HG03095 (cell line): ENCODE results near the gene NSA2.
A peak's percentile ranks its signal among the peaks of the same experiment; 100 is the strongest.
"Not testable (repeated sequence)": the region's sequence is repeated elsewhere in the genome, so short reads cannot be mapped to it uniquely, and the experiment has no call there.

Experiments
- ATAC-seq: cut with Tn5 transposase; IDR thresholded peaks from one replicate; pipeline ENCODE4 v1.9.1; 2021; ENCODE audit warnings: moderate library complexity; ENCODE audit not compliant: unreplicated experiment

Gene NSA2

GRCh38 chr5:74766849-74767578, at the start of gene NSA2, which contains the start of gene GFM2:
TSS of gene NSA2 (plus strand) at chr5:74767249. CDS start at chr5:74767361, 112 bp downstream.
TSS of gene GFM2 (minus strand) at chr5:74767117. CDS start at chr5:74763742, 3,375 bp downstream.
- ATAC-seq: peak; percentile 89

GRCh38 chr5:74717596-74717995, 49.5 kb upstream of the NSA2 start:
- ATAC-seq: no peak

- ATAC-seq: no peak
These were observed 44.8 kb upstream of the NSA2 start for GRCh38 chr5:74722271-74722670.

DNA sequence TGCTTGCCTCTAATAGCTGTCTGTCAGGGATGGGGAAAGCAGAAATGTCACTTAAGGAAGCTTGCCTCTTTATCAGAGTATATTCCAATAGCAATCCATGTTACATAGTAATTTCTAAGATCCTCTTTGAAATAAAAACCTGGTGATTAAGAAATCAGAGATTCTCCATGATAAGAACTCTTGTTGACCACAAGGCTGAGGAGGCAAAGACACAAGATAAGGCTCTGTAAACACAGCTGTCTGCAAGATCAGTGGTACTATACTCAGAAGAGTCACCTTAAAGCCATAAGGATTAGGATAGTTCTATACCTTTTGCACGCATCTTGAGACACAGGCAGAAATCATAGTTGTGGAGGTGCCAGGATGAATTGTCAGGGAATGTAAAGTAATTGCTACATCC, 41.7 kb upstream of the NSA2 start:
- ATAC-seq: no peak

DNA sequence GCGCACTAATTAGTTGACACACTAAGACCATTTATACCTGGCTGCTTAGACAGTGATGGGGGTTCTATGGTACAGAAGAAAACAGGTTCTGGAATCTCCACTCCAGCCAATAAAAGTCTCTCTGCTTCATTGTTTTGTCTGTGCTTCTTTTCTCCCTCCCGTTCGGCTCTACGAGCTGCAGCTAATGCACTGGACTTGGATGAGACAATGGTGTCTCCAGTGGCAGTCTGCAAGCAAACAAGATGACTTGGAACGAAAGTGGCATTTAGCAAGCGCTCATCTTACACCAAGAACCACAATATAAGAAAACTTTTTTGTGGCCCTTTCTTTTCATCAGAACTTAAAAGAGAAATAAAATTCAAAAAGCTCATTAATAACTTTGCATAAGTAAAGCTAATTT, 30.3 kb upstream of the NSA2 start:
- ATAC-seq: no peak

GRCh38 chr5:74738406-74738805, 28.6 kb upstream of the NSA2 start:
- ATAC-seq: no peak

DNA sequence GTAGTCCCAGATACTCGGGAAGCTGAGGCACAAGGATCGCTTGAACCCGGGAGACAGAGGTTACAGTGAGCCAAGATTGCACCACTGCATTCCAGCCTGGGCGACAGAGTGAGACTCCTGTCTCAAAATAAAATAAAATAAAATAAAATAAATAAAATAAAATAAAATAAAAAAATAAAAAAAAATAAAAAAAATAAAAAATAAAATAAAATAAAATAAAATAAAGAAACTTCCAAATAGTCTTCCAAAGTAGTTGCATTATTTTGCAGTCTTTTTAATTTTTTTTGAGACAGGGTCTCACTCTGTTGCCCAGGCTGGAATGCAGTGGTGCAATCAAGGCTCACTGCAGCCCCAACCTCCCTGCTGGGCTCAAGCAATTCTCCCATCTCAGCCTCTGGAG, 18.3 kb upstream of the NSA2 start:
- not testable (repeated sequence) for ATAC-seq

DNA sequence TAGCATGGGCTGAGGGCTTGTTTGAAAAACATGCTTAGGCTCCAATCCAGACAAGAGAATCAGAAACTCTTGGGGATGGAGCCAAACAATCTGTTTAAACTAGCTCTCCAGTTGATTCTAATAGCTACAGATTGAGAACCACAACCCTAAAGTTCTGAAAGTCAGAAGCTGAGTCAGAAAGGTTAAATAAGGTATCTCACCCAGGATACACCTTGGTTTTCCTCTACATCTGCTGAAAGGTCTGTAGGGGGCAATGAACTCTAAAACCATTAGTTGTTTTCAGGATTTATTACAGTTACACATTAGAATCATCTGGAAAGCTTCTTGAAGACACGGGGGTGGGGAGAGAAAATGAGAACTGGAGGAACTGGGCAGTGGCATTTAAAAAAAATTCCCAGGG, 5.8 kb upstream of the NSA2 start:
- ATAC-seq: no peak

GRCh38 chr5:74762599-74762998, 4.5 kb upstream of the NSA2 start:
- ATAC-seq: no peak

DNA sequence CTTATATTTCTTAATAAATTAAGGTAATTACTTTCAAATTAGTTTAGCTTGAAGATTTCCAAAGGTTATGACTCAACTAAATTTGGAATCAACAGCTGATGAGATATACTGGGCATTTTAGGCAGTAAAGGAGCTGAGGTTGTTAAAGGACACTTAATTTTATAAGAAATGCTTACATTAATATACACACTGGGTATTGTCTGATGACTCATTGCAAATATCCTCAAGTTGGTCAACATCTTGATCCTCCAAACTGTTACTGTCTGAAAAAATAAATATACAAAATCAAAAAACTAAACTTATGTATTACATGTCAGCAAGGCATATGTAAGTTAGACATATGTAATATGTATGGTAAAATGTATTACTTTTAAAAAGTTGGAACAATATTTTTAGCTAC, 3.5 kb upstream of the NSA2 start:
- ATAC-seq: no peak

DNA sequence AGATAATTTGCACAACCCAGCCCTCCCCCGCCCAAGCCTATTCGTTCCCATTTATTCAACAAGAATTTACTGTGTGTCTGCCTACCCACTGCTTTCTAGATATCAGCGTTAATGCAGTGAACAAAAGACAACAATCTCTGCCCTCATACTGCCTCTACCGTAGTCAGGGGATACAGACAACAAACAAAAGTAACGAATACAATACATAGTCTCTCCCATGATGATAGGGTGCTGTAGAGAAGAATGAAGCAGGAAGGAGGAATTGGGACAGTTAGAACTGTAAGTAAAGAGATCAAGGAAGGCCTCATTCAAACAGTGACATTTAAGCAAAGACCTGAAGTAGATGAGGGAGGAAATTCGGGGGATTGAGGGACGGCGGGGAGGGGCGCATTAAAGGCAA, 1.8 kb upstream of the NSA2 start:
- no peak for ATAC-seq

DNA sequence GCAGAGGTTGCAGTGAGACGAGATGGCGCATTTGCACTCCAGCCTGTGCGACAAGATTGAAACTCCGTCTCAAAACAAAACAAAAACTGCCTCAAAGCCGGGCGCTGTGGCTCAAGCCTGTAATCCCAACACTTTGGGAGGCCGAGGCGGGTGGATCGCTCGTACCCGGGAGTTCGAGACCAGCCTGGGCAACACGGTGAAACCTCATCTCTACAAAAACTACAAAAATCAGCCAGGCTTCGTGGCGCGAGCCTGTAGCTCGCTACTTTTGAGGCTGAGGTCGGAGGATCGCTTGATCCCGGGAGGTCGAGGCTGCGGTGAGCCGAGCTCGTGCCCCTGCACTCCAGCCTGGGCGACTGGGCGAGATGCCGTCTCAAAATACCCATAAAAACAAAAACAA, 1.1 kb upstream of the NSA2 start:
- no peak for ATAC-seq

- peak; percentile 28 for ATAC-seq
These were observed 616 bp upstream of the NSA2 start for GRCh38 chr5:74766418-74766848.

DNA sequence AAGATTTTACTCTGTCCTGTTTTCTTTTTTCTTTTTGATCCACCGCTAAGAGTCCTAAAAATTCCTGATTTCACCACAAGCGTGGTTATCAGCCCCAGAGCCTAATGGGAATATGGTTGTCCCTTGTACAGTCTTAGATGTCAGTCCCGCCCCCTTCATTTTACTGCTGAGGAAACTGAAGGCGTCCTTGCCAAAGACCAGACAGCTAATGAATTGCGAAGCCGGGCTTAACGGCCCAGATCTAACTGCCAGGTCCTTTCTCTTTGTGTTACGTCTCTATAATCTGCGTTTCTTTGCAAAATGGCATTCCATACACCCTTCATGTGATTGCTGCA, 497 bp downstream of the NSA2 start:
- ATAC-seq: peak; percentile 17

DNA sequence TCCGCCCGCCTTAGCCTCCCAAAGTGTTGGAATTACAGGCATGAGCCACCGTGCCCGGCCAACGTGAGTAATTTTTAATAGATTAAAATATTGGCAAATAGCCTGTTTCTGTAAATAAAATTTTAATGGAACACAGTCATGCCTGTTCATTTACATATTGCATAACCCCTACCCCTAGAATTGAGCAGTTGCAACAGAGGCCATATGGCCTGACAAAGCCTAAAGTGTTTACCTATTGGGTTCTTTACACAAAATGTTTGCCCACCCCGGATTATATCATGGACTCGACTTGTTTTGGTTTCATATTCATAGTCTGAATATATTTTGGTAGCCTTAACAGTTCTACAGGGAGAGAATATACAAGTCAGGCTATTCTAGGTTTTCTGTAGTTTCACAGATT, 5.3 kb downstream of the NSA2 start:
- ATAC-seq: no peak

GRCh38 chr5:74778609-74779008, 11.6 kb downstream of the NSA2 start:
- ATAC-seq: no peak

- no peak for ATAC-seq
These were observed 19.8 kb downstream of the NSA2 start for GRCh38 chr5:74786851-74787250.

DNA sequence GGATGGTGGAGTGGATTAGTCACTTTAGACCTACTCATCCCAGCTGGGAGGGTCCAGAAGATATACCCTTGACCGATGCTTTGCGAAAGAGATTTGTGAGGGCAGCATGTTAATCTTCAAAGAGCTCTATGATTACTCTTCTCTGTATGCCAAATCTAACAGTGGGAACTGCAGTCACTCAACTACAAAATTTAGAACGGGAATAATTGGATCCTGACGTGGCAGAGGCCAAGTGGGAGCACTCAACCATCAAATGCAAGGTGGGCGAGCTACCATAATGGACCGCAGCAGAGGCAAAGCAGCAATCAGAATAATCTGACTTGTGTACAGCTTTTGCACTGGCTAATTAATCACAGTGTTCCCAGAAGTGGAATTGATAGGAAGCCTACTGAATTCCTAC, 20.4 kb downstream of the NSA2 start:
- no peak for ATAC-seq

- not testable (repeated sequence) for ATAC-seq
These were observed 24.6 kb downstream of the NSA2 start for GRCh38 chr5:74791669-74792068.

GRCh38 chr5:74798977-74799911, 32.2 kb downstream of the NSA2 start:
- no peak for ATAC-seq

- ATAC-seq: no peak
These were observed 34.1 kb downstream of the NSA2 start for GRCh38 chr5:74801197-74801596.

- no peak for ATAC-seq
These were observed 34.9 kb downstream of the NSA2 start for GRCh38 chr5:74801941-74802340.
